NK-92 treated with Interleukin-12 subunit alpha and Interleukin-12 subunit beta, amount 100 ng/mL, for 24 hours (cell line): Measurements from ENCODE around the gene NLGN1.

Experiments used
- DNase-seq: peaks from one replicate; lab custom pipeline; 2025; lab: John Stamatoyannopoulos, UW

The NLGN1 gene

GRCh38 chr3:174335324-174335723 lies 937.8 kb downstream of the NLGN1 start:
- DNase-seq = no peak

GRCh38 chr3:174335910-174336309 lies 938.4 kb downstream of the NLGN1 start:
- no peak for DNase-seq
